ENCODE results near the gene LACC1. TPM values are rescaled to one million over a fixed set of nuclear protein-coding genes. Genes with fewer than 3 reads are reported as not detected.
A peak's percentile ranks its signal among the peaks of the same experiment; 100 is the strongest.

LACC1 gene
- 1 to 10 TPM; 1.2 to 2.9 (median 2.2) TPM for polyA plus RNA-seq (ENCODE audit: insufficient read length in 10 of 10)
- long read RNA-seq, donor 1, full-length matches to known transcripts = 1 of 1 reads
- long read RNA-seq, donor 1, partial matches to known transcripts = 0 of 1 reads
- long read RNA-seq, donor 1, other reads (novel, unspliced or antisense) = 0 of 1 reads
- long read RNA-seq, donor 2 = 0 reads
- long read RNA-seq, donor 3 = 0 reads
- long read RNA-seq, donor 4, full-length matches to known transcripts = 1 of 1 reads
- long read RNA-seq, donor 4, partial matches to known transcripts = 0 of 1 reads
- long read RNA-seq, donor 4, other reads (novel, unspliced or antisense) = 0 of 1 reads
- long read RNA-seq, donor 5 = 0 reads
- long read RNA-seq, donor 6 = 0 reads
- long read RNA-seq, donor 7 = 0 reads
- long read RNA-seq, donor 8, partial matches to known transcripts = 0 of 1 reads
- long read RNA-seq, donor 8, other reads (novel, unspliced or antisense) = 0 of 1 reads
- long read RNA-seq, donor 9 = 0 reads

- DNase-seq = peak in 1 of 3 donors; percentile 19
Observed at GRCh38 chr13:43879755-43880181, at the start of gene LACC1. Gene LACC1 (plus strand): TSS chr13:43879904. CDS start chr13:43880986, 1,082 bp downstream.

DNA sequence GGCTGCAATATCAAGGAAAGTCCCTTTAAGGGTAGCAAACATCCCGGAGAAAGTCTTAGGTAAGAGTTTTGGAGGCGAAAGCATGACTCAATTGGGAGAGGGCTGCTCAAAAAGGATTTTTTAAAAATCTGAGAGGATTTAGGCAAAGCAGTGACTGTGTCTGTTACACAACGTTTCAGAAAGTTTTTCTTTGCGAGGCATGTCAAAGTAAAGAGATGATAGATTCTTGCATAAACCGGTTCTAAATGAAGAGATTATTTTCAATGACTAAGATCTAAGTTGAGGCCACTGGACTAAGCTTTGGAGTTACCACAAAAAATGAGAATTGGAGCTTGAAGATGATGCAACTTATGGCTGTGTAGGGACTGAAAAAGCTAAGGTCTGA is 49.2 kb upstream of the LACC1 start:
- DNase-seq = peak in 2 of 3 donors; percentile 32 to 64

- peak in 2 of 3 donors; percentile 28 to 39 for DNase-seq
Observed at GRCh38 chr13:43831088-43831487, 48.6 kb upstream of the LACC1 start.

DNA sequence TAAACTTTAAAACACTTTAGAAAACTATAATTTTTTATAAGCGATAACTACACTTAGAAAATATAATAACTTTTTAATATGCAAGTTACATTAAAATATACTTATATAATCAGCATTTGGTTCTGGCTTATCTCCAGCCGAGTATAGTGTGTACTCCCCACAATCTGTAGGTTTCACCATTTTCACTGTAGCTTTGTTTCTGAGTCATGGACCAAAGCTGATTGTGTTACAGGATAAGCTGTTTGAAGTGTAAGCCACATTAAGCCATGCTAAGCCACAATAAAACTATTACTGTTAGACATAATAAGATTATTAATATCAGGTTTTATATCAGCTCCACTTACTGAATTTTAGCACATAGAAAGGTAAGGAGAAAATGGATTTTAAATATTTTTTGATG is 44.0 kb upstream of the LACC1 start:
- DNase-seq = no peak

DNA sequence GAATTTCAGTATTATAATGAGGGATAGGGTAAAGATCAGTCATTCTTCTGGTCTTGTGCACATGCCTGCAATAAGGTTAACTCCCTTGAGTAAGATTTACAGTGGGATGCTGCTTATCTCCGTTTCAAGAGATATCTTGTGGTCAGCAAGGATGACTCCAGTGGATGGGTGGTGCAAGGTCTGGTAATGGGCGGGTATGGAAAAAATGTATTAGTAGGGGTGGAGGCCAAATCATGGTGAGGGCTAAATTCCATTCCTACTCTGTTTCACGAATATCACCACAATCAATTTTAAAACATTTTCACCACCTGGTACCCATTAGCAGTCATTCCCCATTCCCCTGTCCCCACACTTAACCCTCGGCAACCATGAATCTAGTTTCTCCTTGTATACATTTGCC is 40.8 kb upstream of the LACC1 start:
- DNase-seq = peak in 1 of 3 donors; percentile 65

DNA sequence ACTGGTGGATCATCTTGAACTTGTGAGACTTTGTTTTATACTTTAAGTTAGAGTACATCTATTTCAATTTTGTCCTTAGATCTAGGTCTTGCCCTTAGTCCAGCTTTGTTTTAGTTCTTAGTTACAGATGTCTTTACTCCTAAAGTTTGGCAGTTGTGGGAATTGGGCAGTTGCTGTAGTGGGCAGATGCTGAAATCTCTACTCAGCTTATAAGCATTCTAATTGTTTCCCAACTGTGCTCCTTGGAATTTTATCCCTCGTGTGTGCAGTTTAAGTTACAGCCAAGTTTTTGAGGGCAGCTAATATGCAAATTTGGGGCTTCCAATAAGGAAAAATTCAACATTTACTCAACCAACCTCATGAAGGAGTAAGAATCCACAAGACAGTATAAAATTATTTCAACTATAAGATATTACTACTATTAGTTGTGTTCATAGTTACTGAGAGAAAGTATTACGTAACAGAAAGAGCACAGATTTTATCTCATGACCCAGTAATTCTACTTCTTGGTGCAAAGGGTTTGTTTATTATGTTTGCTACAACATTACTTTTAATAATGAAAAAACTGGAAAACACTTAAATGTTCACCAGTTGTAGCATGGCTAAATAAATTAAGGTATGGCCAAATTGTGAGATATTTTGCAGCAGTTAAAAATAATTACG is 33.1 kb upstream of the LACC1 start:
- DNase-seq = no peak

DNA sequence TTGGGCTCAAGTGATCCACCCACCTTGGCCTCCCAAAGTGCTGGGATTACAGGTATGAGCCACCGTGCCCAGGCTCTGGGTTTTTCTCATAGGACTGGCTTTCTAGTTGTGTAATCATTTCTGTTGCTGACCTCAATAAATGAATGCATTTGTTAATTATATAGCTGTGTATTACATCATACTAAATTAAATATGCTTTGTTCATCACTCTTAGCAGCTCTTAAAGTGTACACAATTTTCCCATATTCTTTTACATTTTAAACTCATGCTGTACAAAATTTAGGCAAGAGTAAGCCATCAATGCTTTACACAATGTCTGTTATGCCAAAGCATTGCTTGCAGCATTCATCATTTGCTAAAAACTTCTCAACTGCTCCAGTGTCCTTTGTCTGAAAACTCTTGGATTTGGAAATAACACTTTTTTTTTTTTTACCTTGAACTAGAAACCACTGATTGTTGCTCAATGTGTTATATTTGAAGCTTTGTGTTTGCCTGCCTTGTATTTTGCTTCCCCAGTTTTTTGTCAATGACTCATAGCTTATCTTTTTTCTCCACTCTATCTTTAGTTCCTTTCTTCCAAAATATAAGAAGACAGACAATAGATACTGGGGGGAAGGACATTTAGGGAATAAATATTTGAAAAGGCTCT is 31.6 kb upstream of the LACC1 start:
- DNase-seq = no peak

GRCh38 chr13:43850873-43851272 is 28.8 kb upstream of the LACC1 start:
- no peak for DNase-seq

- DNase-seq = no peak
Observed at GRCh38 chr13:43852923-43853404, 26.7 kb upstream of the LACC1 start.

DNA sequence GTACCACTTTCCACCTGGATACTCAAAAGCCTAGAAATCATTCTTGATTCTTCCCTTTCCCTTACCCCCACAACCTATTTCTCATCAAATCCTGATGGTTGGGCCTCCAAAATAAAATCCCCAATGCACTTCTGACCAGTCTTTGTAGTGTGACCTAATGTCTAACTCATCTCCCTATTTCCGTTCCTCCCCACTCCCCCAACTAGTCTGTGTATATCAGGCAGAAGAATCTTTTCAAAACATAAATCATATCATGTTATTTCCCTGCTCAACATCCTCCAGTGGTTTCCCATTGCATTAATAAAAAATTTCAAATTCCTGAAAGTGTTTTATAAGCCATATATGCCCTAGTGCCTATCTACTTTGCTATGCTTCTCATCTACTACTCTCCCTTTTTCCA is 17.8 kb upstream of the LACC1 start:
- no peak for DNase-seq

DNA sequence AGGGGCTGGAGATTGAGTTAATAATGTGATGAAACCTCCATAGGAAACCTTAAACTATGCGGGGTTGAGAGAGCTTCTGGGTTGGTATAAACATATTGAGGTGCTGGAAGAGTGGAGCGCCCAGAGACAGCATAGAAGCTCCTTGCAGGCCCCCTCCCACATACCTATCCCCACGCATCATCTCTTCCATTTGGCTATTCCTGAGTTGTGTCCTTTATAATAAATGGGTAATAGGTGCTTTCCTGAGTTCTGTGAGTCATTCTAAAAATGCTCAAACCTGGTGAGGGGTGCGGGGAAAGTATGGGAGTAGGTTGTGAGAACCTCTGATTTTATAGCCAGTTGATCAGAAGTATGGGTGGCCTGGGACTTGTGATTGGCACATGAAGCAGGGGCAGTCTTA is 14.8 kb upstream of the LACC1 start:
- DNase-seq = no peak

GRCh38 chr13:43865892-43866291 is 13.8 kb upstream of the LACC1 start:
- no peak for DNase-seq

DNA sequence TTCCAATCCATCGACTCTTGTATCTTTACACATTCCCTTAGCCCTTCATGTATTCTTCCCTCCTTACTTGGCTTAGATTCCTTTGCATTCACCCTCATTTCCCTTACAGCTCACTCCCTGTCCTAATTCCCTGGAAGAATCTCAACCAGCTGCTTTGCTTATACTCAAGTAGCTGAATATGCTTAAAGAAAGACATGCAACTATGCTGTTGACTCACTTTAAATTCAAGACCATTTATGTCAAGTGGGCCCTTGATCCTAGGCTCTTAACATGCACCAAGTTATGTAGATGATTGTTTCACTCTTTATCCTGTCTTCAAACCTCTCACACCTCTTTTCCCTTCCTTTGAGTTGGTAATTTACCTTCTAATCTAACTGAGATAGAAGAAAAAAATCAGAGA is 7.5 kb upstream of the LACC1 start:
- DNase-seq = no peak

- peak in 2 of 3 donors; percentile 19 to 37 for DNase-seq
Observed at GRCh38 chr13:43874504-43875092, 5.1 kb upstream of the LACC1 start.

GRCh38 chr13:43876366-43876765 is 3.3 kb upstream of the LACC1 start:
- DNase-seq = no peak

GRCh38 chr13:43877326-43877725 is 2.4 kb upstream of the LACC1 start:
- peak in 1 of 3 donors; percentile 8 for DNase-seq

- DNase-seq = peak in 1 of 3 donors; percentile 11
Observed at GRCh38 chr13:43877766-43878165, 1.9 kb upstream of the LACC1 start.

- peak; percentile 71 to 93 (median 84) for DNase-seq
Observed at GRCh38 chr13:43878892-43879754, 581 bp upstream of the LACC1 start, which contains the start of gene CCDC122. Gene CCDC122 (minus strand): TSS chr13:43879740. CDS start chr13:43869376, 10,364 bp downstream.

DNA sequence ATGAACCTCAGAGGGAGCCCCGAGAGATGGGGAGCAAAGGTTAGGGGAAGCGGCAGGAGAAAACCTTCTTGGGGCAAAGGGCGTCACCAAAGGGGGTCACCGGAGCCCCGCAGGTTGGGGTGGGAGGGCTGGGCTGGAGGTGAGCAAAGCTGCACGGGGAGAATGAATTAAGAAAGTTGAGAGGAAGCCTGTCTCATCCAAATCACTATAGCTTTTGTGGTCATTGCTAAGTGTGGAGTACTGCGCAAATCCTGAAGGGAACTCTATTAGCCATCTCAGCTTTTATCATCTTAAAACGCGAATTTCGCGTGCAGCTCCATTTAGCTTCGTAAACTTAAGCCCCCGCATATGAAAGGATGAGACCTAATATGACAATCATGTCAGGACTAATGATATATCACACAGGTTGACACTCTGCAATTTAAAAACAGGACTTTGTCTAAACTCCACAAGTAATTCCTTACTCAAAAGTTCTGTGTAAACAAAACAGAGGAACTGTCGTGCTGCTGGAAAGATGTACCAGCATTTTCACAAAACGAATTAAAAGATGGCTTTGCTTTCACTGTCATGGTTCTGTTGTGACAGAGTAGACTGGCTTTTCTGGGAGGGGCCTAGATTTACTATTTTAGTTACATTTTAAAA is 631 bp downstream of the LACC1 start:
- DNase-seq = peak in 2 of 3 donors; percentile 14 to 53

DNA sequence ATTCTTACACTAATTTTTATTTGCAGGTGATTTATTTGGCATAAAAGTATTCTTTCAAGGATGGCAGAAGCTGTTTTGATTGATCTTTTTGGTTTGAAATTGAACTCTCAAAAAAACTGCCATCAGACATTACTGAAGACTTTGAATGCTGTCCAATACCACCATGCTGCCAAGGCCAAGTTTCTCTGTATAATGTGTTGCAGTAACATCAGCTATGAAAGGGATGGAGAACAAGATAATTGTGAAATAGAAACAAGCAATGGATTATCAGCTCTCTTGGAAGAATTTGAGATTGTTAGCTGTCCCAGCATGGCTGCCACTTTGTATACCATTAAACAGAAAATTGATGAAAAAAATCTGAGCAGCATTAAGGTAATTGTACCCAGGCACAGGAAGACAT is 1.2 kb downstream of the LACC1 start:
- DNase-seq = peak in 1 of 3 donors; percentile 22
